ENCODE measurements around the gene PDIA6.

DNA sequence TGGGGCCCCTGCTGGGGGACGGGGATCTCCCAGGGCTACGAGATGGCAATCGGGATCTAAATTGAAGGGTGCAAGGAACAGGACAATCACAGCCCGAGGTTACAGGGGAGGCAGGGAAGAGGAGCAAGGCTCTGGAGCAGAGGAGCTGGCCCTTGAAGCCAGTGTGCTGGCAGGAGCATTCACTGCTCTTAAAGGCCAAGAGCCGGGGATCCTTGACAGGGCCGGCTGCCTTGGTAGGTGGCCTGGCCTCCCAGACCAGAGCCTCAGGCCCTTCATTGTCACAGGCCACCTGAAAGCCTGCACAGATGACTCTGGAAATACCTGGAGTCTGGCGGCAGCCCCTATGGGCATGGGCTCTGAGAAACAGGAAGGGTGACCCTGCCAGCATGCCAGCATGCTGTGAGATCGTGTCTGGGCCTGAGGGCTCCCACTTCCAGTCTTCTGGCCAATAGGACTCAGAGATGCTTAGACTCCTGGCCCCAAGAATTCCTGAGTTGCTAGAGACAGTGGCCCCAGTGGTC, 38.7 kb downstream of the PDIA6 start:
- TF ChIP-seq, protein P1, sequence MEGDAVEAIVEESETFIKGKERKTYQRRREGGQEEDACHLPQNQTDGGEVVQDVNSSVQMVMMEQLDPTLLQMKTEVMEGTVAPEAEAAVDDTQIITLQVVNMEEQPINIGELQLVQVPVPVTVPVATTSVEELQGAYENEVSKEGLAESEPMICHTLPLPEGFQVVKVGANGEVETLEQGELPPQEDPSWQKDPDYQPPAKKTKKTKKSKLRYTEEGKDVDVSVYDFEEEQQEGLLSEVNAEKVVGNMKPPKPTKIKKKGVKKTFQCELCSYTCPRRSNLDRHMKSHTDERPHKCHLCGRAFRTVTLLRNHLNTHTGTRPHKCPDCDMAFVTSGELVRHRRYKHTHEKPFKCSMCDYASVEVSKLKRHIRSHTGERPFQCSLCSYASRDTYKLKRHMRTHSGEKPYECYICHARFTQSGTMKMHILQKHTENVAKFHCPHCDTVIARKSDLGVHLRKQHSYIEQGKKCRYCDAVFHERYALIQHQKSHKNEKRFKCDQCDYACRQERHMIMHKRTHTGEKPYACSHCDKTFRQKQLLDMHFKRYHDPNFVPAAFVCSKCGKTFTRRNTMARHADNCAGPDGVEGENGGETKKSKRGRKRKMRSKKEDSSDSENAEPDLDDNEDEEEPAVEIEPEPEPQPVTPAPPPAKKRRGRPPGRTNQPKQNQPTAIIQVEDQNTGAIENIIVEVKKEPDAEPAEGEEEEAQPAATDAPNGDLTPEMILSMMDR (IDR thresholded peaks at IDR 0.05; ENCODE audit: low read length), result no peak
- no peak for TF ChIP-seq EZH2 (IDR thresholded peaks at IDR 0.05; ENCODE audit: borderline replicate concordance, low read length)
